K562 (cell line): Measurements from ENCODE around the gene GRB2. TPM values are rescaled to one million over a fixed set of nuclear protein-coding genes. Genes with fewer than 3 reads are reported as not detected.

Experiments used
- ATAC-seq: fragments of 200-7000 bp; cut with Tn5 transposase; 3 replicates; pipeline ENCODE4 v1.9.1; 2020; ENCODE audit warnings: moderate library complexity
- BruUV-seq: library from RNA; stranded (reverse); fragments of 400-500 nt; replicated peaks from 2 replicates; lab custom pipeline; 2021; lab: Mats Ljungman, UMichigan
- CTCF ChIA-PET: fragments of 300-600 bp; formaldehyde crosslinking; extraction: SDS; loops from one replicate; lab custom pipeline; 2021; ENCODE audit warnings: low intra/inter-chr PET ratio; lab: Yijun Ruan, JAX
- POLR2A ChIA-PET: fragments of 300-600, 350-650 bp; sonication (Branson Sonifier 250); formaldehyde crosslinking; extraction: SDS; loops from one replicate; lab custom pipeline; 2021; ENCODE audit warnings: antibody characterized with exemption, inconsistent platforms; lab: Yijun Ruan, JAX
- DNase-seq, 4 experiments: peaks; one replicate each; pipeline versions ENCODE4 v3.0.0 to v3.0.0-alpha.2; 2011 to 2018; ENCODE audit warnings: low spot score in 3 of 4, mixed read lengths in 3 of 4; ENCODE audit errors: extremely low read depth in 1 of 4
- FAIRE-seq: peaks from 2 replicates; lab custom pipeline; 2011; peaks lifted over from hg19 to GRCh38; lab: Jason Lieb, UNC
- H2AFZ ChIP-seq: 2 replicates; pipeline ENCODE4 v1.6.0; 2011; ENCODE audit warnings: low read depth, low read length, control low read depth, inconsistent platforms
- H3K27ac ChIP-seq: fragments of 200-600 bp; 3 replicates; pipeline ENCODE4 v1.8.0; 2011; ENCODE audit warnings: low read depth, mild to moderate bottlenecking, control low read depth, inconsistent platforms, low read length, moderate library complexity, mixed read lengths; ENCODE audit errors: extremely low read depth
- H3K27me3 ChIP-seq, 2 experiments: fragments of 300-600 bp in 1 of 2; 2 replicates in 1 of 2; 3 replicates in 1 of 2; pipeline versions ENCODE4 v1.6.0 to v1.8.0; 2011; ENCODE audit warnings: inconsistent platforms in 2 of 2, low read length in 2 of 2, mild to moderate bottlenecking in 1 of 2, mixed read lengths in 1 of 2, moderate library complexity in 1 of 2; ENCODE audit not compliant: control insufficient read depth in 2 of 2, insufficient read depth in 2 of 2
- H3K36me3 ChIP-seq: fragments of 300-600 bp; 3 replicates; pipeline ENCODE4 v1.8.0; 2011; ENCODE audit warnings: mild to moderate bottlenecking, low read length, inconsistent platforms; ENCODE audit not compliant: control insufficient read depth, insufficient read depth
- H3K4me1 ChIP-seq, 2 experiments: fragments of 200-600 bp in 1 of 2; replicated peaks in 1 of 2; 2 replicates in 1 of 2; 3 replicates in 1 of 2; pipeline versions ENCODE4 v1.5.1 to v1.8.0; 2011; ENCODE audit warnings: inconsistent platforms in 2 of 2, low read length in 2 of 2, mild to moderate bottlenecking in 1 of 2, mixed read lengths in 1 of 2, moderate library complexity in 1 of 2; ENCODE audit not compliant: control insufficient read depth in 2 of 2, insufficient read depth in 2 of 2
- H3K4me2 ChIP-seq: 2 replicates; pipeline ENCODE4 v1.6.1; 2011; ENCODE audit warnings: low read length, control low read depth, inconsistent platforms, mixed read lengths; ENCODE audit not compliant: insufficient read depth
- H3K4me3 ChIP-seq: fragments of 200-600 bp; sonication (generic), shearing (Covaris generic); 2 replicates; pipeline ENCODE4 v1.5.1; 2016; ENCODE audit warnings: control low read depth, inconsistent platforms
- H3K79me2 ChIP-seq: fragments of 200-600 bp; 3 replicates; pipeline ENCODE4 v1.8.0; 2011; ENCODE audit warnings: low read length, inconsistent platforms; ENCODE audit not compliant: control insufficient read depth, insufficient read depth
- H3K9ac ChIP-seq, 2 experiments: 2 replicates each; pipeline versions ENCODE4 v1.6.0 to v1.6.1; 2011; ENCODE audit warnings: low read depth in 2 of 2, low read length in 2 of 2, control low read depth in 1 of 2, inconsistent platforms in 1 of 2, mild to moderate bottlenecking in 1 of 2, mixed read lengths in 1 of 2; ENCODE audit not compliant: insufficient read depth in 1 of 2
- H3K9me1 ChIP-seq: one replicate; pipeline ENCODE4 v1.6.0; 2011; ENCODE audit warnings: inconsistent platforms, mild to moderate bottlenecking, low read length, moderate library complexity; ENCODE audit not compliant: control insufficient read depth, insufficient read depth
- H3K9me3 ChIP-seq: replicated peaks from 2 replicates; pipeline ENCODE4 v1.5.1; 2011; ENCODE audit warnings: low read depth, low read length, inconsistent platforms; ENCODE audit not compliant: control insufficient read depth, insufficient read depth
- H4K20me1 ChIP-seq: replicated peaks from 2 replicates; pipeline ENCODE4 v1.6.1; 2011; ENCODE audit warnings: low read length, inconsistent platforms, mixed read lengths; ENCODE audit not compliant: control insufficient read depth, insufficient read depth
- BCL6 ChIP-seq: fragments of 250-450 bp; sonication (Bioruptor Pico); IDR thresholded peaks from 2 replicates; pipeline ENCODE4 v1.4.0; 2020
- MBD1 ChIP-seq: fragments of 250-450 bp; sonication (Bioruptor Pico); IDR thresholded peaks from 2 replicates; pipeline ENCODE4 v1.8.0; 2022; ENCODE audit warnings: inconsistent platforms
- SETDB1 ChIP-seq: IDR thresholded peaks from one replicate; pipeline ENCODE4 v1.6.1; 2012; ENCODE audit warnings: low read length, control low read depth, inconsistent platforms
- SMAD4 ChIP-seq: fragments of 250-450 bp; sonication (Bioruptor Pico); conservative IDR thresholded peaks from 2 replicates; pipeline ENCODE4 v1.8.0; 2021; ENCODE audit warnings: inconsistent platforms, mild to moderate bottlenecking, moderate library complexity
- ZNF133 ChIP-seq: fragments of 250-450 bp; sonication (Bioruptor Pico); IDR thresholded peaks from 2 replicates; pipeline ENCODE4 v1.4.0; 2020; ENCODE audit warnings: mild to moderate bottlenecking
- ZNF282 ChIP-seq: sonication (generic); formaldehyde crosslinking; IDR thresholded peaks from 2 replicates; pipeline ENCODE4 v1.8.1; 2023; ENCODE audit warnings: missing genetic modification reagents
- WGBS: fragments of 100-300 bp; shearing (Covaris generic); methylation state at CpG from one replicate; pipeline ENCODE4 v1.1.6; 2016; ENCODE audit warnings: low coverage, mixed read lengths; ENCODE audit not compliant: insufficient coverage; ENCODE audit errors: missing lambda C conversion rate; 5-methylcytosine and 5-hydroxymethylcytosine counted together
- in situ Hi-C: fragments of 300-500 bp; cut with MboI; formaldehyde crosslinking; loops from 4 replicates; pipeline ENCODE4 v1.15.0; 2018; ENCODE audit warnings: inconsistent platforms, mixed read lengths
- intact Hi-C: fragments of 100-400 bp; cut with micrococcal nuclease; formaldehyde crosslinking; loops from 2 replicates; pipeline ENCODE4 v1.14.2; 2022
- polyA plus RNA-seq, 8 experiments: library from polyadenylated mRNA; depleted of rRNA in 4 of 8; stranded (reverse) in 5 of 8; unstranded in 3 of 8; fragments of >200 nt; fragmentation: Nextera tagmentation in 2 of 8; fragmentation: Illumina TruSeq in 1 of 8; extraction: Ambion mirVana in 2 of 8; extraction: Trizol in 1 of 8; gene quantifications; 2 replicates each; pipeline versions ENCODE4 v1.2.1 to v1.2.3, GENCODE V29; 2011 to 2014; ENCODE audit warnings: inconsistent platforms in 1 of 8, missing spikeins in 1 of 8
- total RNA-seq, 7 experiments: library from RNA; depleted of rRNA in 6 of 7; stranded (reverse); fragments of >200 nt in 6 of 7; fragmentation: Illumina TruSeq in 2 of 7; extraction: Trizol in 2 of 7; gene quantifications; 2 replicates each; pipeline versions ENCODE4 v1.2.1 to v1.2.3, GENCODE V29; 2011 to 2021; ENCODE audit warnings: low replicate concordance in 1 of 7
- TF ChIP-seq, protein P1 (sequence below): fragments of 450-650 bp; IDR thresholded peaks from 2 replicates; pipeline ENCODE4 v1.6.1; 2016; ENCODE audit warnings: low read depth
- TF ChIP-seq, protein P2 (sequence below), 3 experiments: IDR thresholded peaks in 2 of 3; conservative IDR thresholded peaks in 1 of 3; 2 replicates each; pipeline ENCODE4 v1.5.1; 2011 to 2012; ENCODE audit warnings: low read length in 3 of 3, mild to moderate bottlenecking in 3 of 3, control low read depth in 2 of 3, improper control_type of control experiment in 1 of 3, inconsistent platforms in 1 of 3, low read depth in 1 of 3, mixed read lengths in 1 of 3, moderate library complexity in 1 of 3; ENCODE audit not compliant: insufficient read depth in 2 of 3

The GRB2 gene
- total and polyA plus RNA-seq, 9 of the 15 experiments (the other 6 are each of a cell fraction or from before 2014, with no cell fraction given): 57.2 to 136 (median 84.8) TPM

DNA sequence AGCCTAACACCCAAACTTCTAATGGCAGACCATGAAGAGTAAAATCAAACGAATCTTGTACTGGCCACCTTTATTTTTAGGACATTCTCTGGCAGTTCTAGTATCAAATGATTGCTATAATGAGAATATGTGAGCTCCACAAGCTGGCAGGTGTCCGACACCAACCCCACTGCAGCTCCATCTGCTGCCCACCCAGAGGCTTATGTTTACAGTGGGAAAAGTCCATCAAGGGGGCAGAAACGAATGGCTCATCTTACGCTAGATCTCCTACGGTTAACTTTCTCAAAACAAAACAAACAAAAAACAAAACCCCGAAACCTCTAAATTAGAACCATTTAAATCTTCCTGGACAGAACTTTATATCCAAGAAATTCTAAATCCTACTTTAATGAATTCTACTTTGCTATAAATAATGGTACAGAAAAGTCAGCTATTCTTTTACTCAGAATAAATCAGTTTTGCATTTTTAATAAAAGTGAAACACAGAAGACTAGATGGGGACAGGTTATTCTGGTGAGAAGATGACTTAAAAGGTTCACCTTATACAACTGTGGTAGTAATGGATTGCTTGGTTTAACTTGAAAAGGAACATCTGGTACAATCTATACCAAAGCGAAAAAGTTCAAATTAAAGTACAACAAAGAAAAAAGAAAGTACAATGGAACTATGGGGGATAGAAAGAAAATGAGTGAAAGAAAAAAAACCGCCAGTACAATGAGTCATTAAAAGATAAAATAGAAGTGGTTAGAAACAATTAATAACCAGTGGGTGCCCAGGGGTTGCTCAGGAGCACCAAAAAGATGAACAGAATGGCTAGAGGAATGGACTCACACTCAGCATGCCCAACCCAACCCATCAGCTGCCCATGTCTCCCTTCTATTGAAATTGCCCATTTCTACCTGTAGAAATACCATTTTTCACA, 40.2 kb downstream of the GRB2 start:
- H4K20me1 ChIP-seq: peaks cover 23% of the 10 kb centered on the region; the same call in 1 of the 2 replicates
- peaks cover 3% of the 10 kb centered on the region; the same call in 1 of the 3 replicates for H3K36me3 ChIP-seq
- no peak overlapping the region for H2AFZ ChIP-seq
- CTCF ChIA-PET: no interaction called here
- DNase-seq (no peak), FAIRE-seq (no peak), ATAC-seq (no peak)
- in situ Hi-C loops: no loop called here
- WGBS: 55% methylated on average over 8 of the region's 8 CpGs
- no peak overlapping the region for H3K4me2 ChIP-seq
- H3K4me1 ChIP-seq: peaks cover 27 to 60% of the 10 kb centered on the region in 2 experiments
- H3K4me3 ChIP-seq: no peak overlapping the region
- POLR2A ChIA-PET: interaction anchor here (0.8 to 1.1 kb wide), 3 partner anchors 9 to 27 kb away, joined by 3 to 5 read pairs (median 3); no protein-coding TSS in a partner anchor
- 0 out of 4 replicates have a peak overlapping the region, but pooled peaks of 1 of the 2 experiments have one; percentile 20 for H3K9ac ChIP-seq
- intact Hi-C loops: no loop called here
- no peaks in the 10 kb centered on the region for H3K9me3 ChIP-seq
- no peaks in the 10 kb centered on the region for H3K9me1 ChIP-seq
- H3K27me3 ChIP-seq: no peaks in the 10 kb centered on the region
- peaks cover 97% of the 10 kb centered on the region for H3K79me2 ChIP-seq
- no TSS peak for BruUV-seq
- no peak overlapping the region for H3K27ac ChIP-seq
- TF ChIP-seq, protein P1, sequence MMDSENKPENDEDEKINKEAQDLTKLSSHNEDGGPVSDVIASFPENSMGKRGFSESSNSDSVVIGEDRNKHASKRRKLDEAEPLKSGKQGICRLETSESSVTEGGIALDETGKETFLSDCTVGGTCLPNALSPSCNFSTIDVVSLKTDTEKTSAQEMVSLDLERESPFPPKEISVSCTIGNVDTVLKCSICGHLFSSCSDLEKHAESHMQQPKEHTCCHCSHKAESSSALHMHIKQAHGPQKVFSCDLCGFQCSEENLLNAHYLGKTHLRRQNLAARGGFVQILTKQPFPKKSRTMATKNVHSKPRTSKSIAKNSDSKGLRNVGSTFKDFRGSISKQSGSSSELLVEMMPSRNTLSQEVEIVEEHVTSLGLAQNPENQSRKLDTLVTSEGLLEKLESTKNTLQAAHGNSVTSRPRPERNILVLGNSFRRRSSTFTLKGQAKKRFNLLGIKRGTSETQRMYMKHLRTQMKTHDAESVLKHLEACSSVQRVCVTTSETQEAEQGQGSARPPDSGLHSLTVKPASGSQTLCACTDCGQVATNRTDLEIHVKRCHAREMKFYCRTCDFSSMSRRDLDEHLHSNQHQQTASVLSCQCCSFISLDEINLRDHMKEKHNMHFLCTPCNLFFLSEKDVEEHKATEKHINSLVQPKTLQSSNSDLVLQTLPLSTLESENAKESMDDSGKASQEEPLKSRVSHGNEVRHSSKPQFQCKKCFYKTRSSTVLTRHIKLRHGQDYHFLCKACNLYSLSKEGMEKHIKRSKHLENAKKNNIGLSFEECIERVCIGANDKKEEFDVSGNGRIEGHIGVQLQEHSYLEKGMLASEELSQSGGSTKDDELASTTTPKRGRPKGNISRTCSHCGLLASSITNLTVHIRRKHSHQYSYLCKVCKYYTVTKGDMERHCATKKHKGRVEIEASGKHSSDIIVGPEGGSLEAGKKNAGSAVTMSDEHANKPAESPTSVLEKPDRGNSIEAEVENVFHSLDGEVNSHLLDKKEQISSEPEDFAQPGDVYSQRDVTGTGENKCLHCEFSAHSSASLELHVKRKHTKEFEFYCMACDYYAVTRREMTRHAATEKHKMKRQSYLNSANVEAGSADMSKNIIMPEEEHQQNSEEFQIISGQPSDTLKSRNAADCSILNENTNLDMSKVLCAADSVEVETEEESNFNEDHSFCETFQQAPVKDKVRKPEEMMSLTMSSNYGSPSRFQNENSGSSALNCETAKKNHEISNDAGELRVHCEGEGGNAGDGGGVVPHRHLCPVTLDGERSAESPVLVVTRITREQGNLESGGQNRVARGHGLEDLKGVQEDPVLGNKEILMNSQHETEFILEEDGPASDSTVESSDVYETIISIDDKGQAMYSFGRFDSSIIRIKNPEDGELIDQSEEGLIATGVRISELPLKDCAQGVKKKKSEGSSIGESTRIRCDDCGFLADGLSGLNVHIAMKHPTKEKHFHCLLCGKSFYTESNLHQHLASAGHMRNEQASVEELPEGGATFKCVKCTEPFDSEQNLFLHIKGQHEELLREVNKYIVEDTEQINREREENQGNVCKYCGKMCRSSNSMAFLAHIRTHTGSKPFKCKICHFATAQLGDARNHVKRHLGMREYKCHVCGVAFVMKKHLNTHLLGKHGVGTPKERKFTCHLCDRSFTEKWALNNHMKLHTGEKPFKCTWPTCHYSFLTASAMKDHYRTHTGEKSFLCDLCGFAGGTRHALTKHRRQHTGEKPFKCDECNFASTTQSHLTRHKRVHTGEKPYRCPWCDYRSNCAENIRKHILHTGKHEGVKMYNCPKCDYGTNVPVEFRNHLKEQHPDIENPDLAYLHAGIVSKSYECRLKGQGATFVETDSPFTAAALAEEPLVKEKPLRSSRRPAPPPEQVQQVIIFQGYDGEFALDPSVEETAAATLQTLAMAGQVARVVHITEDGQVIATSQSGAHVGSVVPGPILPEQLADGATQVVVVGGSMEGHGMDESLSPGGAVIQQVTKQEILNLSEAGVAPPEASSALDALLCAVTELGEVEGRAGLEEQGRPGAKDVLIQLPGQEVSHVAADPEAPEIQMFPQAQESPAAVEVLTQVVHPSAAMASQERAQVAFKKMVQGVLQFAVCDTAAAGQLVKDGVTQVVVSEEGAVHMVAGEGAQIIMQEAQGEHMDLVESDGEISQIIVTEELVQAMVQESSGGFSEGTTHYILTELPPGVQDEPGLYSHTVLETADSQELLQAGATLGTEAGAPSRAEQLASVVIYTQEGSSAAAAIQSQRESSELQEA: no peak
- TF ChIP-seq, protein P2, sequence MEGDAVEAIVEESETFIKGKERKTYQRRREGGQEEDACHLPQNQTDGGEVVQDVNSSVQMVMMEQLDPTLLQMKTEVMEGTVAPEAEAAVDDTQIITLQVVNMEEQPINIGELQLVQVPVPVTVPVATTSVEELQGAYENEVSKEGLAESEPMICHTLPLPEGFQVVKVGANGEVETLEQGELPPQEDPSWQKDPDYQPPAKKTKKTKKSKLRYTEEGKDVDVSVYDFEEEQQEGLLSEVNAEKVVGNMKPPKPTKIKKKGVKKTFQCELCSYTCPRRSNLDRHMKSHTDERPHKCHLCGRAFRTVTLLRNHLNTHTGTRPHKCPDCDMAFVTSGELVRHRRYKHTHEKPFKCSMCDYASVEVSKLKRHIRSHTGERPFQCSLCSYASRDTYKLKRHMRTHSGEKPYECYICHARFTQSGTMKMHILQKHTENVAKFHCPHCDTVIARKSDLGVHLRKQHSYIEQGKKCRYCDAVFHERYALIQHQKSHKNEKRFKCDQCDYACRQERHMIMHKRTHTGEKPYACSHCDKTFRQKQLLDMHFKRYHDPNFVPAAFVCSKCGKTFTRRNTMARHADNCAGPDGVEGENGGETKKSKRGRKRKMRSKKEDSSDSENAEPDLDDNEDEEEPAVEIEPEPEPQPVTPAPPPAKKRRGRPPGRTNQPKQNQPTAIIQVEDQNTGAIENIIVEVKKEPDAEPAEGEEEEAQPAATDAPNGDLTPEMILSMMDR (IDR thresholded peaks at IDR 0.05 in 2 of 3, conservative IDR thresholded peaks at IDR 0.05 in 1 of 3; ENCODE audit: insufficient read depth in 2 of 3, low read depth in 1 of 3, low read length in 3 of 3): peak in 1 of 3 experiments; percentile 18; a peak in 1 of 6 replicates
- TF ChIP-seq MBD1 (no peak), ZNF133 (CRISPR knock-in tag) (no peak), ZNF282 (CRISPR knock-in tag) (no peak), SETDB1 (no peak), SMAD4 (CRISPR knock-in tag) (no peak), BCL6 (CRISPR knock-in tag) (no peak)
